ENCODE measurements around the gene LRRC34.
A peak's percentile ranks its signal among the peaks of the same experiment; 100 is the strongest.

The LRRC34 gene

GRCh38 chr3:169764882-169765612 lies 47.7 kb downstream of the LRRC34 start, which contains the start of gene TERC:
Gene TERC (minus strand): TSS chr3:169765060.
- peak; percentile 76 for DNase-seq

DNA sequence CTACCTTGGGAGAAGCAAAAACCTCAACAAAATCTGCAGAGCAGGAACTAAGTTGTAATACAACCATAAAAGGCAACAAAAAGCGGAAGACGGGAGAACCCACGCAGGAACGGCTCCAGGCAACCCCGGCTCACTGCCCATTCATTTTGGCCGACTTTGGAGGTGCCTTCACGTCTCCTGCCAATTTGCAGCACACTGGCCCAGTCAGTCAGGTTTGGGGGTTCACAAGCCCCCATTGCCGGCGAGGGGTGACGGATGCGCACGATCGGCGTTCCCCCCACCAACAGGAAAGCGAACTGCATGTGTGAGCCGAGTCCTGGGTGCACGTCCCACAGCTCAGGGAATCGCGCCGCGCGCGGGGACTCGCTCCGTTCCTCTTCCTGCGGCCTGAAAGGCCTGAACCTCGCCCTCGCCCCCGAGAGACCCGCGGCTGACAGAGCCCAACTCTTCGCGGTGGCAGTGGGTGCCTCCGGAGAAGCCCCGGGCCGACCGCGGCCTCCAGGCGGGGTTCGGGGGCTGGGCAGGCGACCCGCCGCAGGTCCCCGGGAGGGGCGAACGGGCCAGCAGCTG lies 48.3 kb downstream of the LRRC34 start:
- no peak for DNase-seq

DNA sequence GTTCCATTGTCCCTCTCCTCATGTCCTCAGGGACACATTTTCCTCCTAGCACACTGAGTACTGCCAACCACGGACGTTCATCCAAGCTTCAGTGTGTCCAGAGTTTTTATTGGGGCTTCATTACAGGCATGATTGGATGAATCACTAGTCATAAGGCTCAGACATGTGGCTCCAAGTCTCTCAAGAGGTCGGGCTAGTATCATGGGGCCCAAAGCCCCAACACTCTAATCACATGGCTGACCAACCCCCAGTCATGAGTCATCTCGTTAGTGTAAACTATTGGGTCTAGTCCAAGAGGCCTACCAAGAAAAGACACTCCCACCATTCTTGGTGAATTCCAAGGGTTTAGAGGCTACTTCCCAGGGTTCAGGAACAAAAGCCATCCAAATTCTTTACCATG lies 52.2 kb downstream of the LRRC34 start:
- DNase-seq: no peak

DNA sequence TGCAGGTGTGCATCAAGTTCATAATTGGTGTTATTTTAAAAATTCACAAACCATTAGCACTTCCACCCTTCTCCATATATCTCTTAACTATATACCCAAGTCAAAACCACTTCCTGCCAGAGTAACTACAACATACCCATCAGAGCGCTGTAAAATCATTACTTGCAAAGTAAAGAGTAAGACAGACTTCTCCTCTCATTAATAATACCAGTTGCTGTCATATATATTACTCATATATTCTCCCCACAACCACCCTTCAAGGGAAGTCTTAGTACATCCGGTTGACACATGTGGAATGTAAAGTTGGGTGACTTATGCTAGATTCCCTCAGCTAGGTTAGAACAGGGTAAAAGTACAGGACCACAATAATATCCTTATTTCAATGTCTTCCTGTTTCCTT lies 53.4 kb downstream of the LRRC34 start:
- DNase-seq: no peak

DNA sequence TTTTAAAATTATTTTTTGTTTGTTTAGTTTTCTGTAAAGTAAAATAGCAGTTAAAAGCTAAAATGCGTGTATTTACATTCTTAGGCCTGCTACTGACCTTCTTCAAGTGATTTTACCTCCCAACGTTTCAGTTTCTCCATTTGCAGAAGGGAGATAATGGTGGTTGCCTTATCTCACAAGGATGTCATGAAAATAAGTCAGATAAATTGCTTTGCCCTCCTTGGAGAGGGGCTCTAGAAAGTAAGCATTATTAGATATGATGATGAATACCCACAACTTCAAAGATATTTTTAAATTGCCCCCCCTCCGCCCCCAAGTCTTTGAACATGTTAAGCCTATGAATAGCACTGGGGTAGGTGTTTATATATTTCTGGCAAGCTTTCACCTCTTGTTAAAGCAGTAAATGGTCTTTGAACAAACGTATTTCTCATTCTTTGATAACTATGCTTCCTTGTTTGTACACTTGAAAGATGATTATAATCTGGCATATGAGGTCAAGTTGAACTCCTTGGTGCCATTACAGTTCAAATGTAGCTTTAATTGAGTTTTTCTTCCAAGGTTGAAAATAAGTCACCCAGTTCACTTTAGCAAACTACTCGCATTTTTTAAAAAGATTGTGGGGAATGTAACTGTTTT lies 54.2 kb downstream of the LRRC34 start:
- DNase-seq: no peak

DNA sequence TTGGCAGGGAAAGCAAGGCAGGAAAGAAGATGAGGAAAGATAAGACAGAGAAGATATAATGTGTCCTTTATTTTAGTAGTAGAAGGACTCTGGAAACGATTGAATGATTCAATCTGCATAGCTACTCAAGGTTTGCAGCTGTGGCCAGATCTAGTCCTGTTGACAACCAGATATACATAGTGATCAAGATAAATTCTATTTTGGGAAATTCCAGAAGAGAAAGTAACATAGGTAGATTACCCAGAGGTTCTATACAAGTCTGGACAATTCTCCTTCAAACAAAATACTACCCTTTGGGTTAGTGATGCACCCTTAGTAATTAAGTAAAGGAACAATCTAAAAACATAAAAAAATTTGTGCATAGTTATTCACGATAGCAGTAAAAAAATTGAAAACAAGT lies 57.2 kb downstream of the LRRC34 start:
- DNase-seq: no peak

DNA sequence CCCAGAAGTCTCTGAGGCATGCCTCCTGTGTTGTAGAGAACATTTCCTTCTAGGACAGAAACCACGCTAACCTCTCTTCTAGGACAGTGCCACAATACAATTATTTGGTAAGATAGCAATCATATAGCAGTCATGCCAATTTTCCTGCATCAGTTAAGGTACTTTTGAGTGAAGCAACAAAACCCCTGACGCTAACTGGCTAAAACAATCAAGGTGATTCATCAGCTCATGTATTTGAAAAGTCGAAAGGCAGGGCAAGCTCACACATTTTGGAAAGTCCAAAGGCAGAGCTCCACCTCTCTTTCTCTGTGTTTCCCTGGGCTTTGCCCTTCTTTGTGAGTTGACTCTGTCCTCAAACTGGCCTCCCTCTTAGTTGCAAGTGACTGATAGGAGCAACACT lies 58.0 kb downstream of the LRRC34 start:
- no peak for DNase-seq

DNA sequence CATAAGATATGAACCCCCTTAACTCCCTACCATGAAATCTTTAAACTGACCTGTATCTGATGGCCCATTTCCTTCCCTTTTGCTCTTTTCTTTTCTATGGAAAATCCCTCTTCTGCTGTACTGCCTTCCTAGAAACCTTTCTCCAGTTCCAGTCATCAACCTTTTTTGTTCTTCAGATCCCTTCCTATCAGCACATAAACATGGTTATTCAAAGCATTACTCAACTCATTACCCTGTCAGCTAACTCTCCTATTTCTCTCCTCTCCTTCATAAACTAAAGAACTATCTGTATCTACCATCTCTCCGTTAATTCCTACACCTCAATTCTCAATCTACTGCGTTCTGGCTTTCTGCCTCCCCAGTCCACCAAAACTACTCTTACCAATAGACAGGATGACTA lies 60.8 kb downstream of the LRRC34 start:
- no peak for DNase-seq

- no peak for DNase-seq
Measured at GRCh38 chr3:169750665-169751064, 62.0 kb downstream of the LRRC34 start.

DNA sequence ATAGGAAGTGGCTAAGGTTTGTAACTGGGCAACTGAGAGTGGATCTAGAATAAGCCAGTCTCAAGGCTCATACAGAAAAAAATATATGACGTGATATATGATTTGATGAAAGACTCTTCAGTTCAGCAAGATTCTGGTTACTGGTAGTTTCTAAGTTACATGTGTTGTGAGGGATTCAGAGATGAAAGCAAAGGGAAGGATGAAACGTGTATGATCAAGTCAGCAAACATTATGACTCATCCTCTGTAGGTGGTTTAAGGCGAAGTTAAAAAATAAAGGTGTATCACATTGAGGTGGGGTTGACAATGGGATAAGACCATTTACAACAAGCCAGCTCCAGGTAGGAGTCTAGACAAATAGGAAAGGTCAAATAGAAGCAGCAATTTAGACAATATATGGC lies 64.0 kb downstream of the LRRC34 start:
- no peak for DNase-seq

- no peak for DNase-seq
Measured at GRCh38 chr3:169746924-169747323, 65.8 kb downstream of the LRRC34 start.

GRCh38 chr3:169744366-169745054 lies 68.2 kb downstream of the LRRC34 start:
- no peak for DNase-seq
